Colonic mucosa (tissue), 4 donors: ENCODE results near the gene ZFAND3. TPM values are rescaled to one million over a fixed set of nuclear protein-coding genes. Genes with fewer than 3 reads are reported as not detected.

Experiments used
- DNase-seq: peaks from one replicate; pipeline ENCODE4 v3.0.0-alpha.2; 2020
- H3K27ac ChIP-seq: fragments of 200-600 bp; one replicate; pipeline ENCODE4 v1.8.0; 2021
- H3K27me3 ChIP-seq: fragments of 200-600 bp; one replicate; pipeline ENCODE4 v1.8.0; 2021
- H3K36me3 ChIP-seq: fragments of 200-600 bp; one replicate; pipeline ENCODE4 v1.8.0; 2021
- H3K4me1 ChIP-seq: fragments of 200-600 bp; one replicate; pipeline ENCODE4 v1.8.0; 2021; ENCODE audit warnings: mild to moderate bottlenecking
- H3K4me3 ChIP-seq: fragments of 200-600 bp; one replicate; pipeline ENCODE4 v1.8.0; 2021
- H3K9ac ChIP-seq, 2 donors: one replicate each; pipeline ENCODE4 v1.7.0; 2013; ENCODE audit warnings: control low read depth in 2 of 2, low read depth in 2 of 2, low read length in 2 of 2
- H3K9me3 ChIP-seq: fragments of 200-600 bp; one replicate; pipeline ENCODE4 v1.8.0; 2021
- CTCF ChIP-seq: fragments of 200-600 bp; IDR thresholded peaks from one replicate; pipeline ENCODE4 v1.8.0; 2022; ENCODE audit warnings: antibody characterized with exemption, mild to moderate bottlenecking
- intact Hi-C: fragments of 100-400 bp; cut with DNase I; formaldehyde crosslinking; loops from one replicate; pipeline ENCODE4 v1.14.1; 2022
- total RNA-seq, 2 donors: library from RNA; stranded (reverse); fragmentation: NEBNext Ultra II Directional in 1 of 2; extraction: Animal tissue kit (Norgen Biotek cat#: 25700) in 1 of 2; gene quantifications; one replicate each; pipeline ENCODE4 v1.2.1, GENCODE V29; 2021
- donor health status: healthy.
- donor health status: DM: no; HTN: no; CAD: no.
- donor health status: DM: no; HTN: no; CAD: no.

ZFAND3 gene
- total RNA-seq, 2 donors from 2014 or later: 42.0 to 96.8 TPM

- H3K4me3 ChIP-seq: no peak overlapping the region
- intact Hi-C loops: no loop called here
- no peak overlapping the region for H3K9ac ChIP-seq
- no peaks in the 10 kb centered on the region for H3K9me3 ChIP-seq
- no peaks in the 10 kb centered on the region for H3K27me3 ChIP-seq
- no peaks in the 10 kb centered on the region for H3K4me1 ChIP-seq
- no peak for DNase-seq
- TF ChIP-seq CTCF: no peak
- H3K27ac ChIP-seq: no peak overlapping the region
- H3K36me3 ChIP-seq: no peaks in the 10 kb centered on the region
Observed at GRCh38 chr6:38088829-38089228, 269.3 kb downstream of the ZFAND3 start.

- Histone ChIP-seq H3K27me3 (no peaks in the 10 kb centered on the region), H3K9ac (no peak overlapping the region), H3K4me1 (no peaks in the 10 kb centered on the region), H3K9me3 (no peaks in the 10 kb centered on the region), H3K27ac (no peak overlapping the region), H3K4me3 (no peak overlapping the region), H3K36me3 (no peaks in the 10 kb centered on the region)
- no peak for TF ChIP-seq CTCF
- intact Hi-C loops: no loop called here
- no peak for DNase-seq
Observed at GRCh38 chr6:38091613-38092012, 272.1 kb downstream of the ZFAND3 start.

GRCh38 chr6:38092465-38092864 is 272.9 kb downstream of the ZFAND3 start:
- Histone ChIP-seq H3K4me1 (no peaks in the 10 kb centered on the region), H3K9me3 (no peaks in the 10 kb centered on the region)
- no peak for DNase-seq

GRCh38 chr6:38092964-38093363 is 273.4 kb downstream of the ZFAND3 start:
- no peaks in the 10 kb centered on the region for H3K27me3 ChIP-seq
- H3K4me1 ChIP-seq: no peaks in the 10 kb centered on the region
- DNase-seq: no peak
- no peaks in the 10 kb centered on the region for H3K36me3 ChIP-seq
- no peak for TF ChIP-seq CTCF
- no peak overlapping the region for H3K9ac ChIP-seq
- intact Hi-C loops: no loop called here
- no peak overlapping the region for H3K4me3 ChIP-seq
- no peak overlapping the region for H3K27ac ChIP-seq
- no peaks in the 10 kb centered on the region for H3K9me3 ChIP-seq

More at GRCh38 chr6:38092465-38092864, 272.9 kb downstream of the ZFAND3 start:
- intact Hi-C loops: no loop called here
- no peaks in the 10 kb centered on the region for H3K36me3 ChIP-seq
- H3K27ac ChIP-seq: no peak overlapping the region
- no peak overlapping the region for H3K4me3 ChIP-seq
- no peak overlapping the region for H3K9ac ChIP-seq
- TF ChIP-seq CTCF: no peak
- no peaks in the 10 kb centered on the region for H3K27me3 ChIP-seq

GRCh38 chr6:38095054-38095453 is 275.5 kb downstream of the ZFAND3 start:
- Histone ChIP-seq H3K9me3 (no peaks in the 10 kb centered on the region), H3K27me3 (no peaks in the 10 kb centered on the region), H3K4me1 (no peaks in the 10 kb centered on the region), H3K9ac (no peak overlapping the region), H3K27ac (no peak overlapping the region), H3K36me3 (no peaks in the 10 kb centered on the region), H3K4me3 (no peak overlapping the region)
- no peak for TF ChIP-seq CTCF
- intact Hi-C loops: no loop called here
- no peak for DNase-seq

- no peaks in the 10 kb centered on the region for H3K27me3 ChIP-seq
- H3K4me1 ChIP-seq: no peaks in the 10 kb centered on the region
- intact Hi-C loops: no loop called here
- H3K27ac ChIP-seq: no peak overlapping the region
- H3K9ac ChIP-seq: no peak overlapping the region
- H3K9me3 ChIP-seq: no peaks in the 10 kb centered on the region
- H3K36me3 ChIP-seq: no peaks in the 10 kb centered on the region
- no peak for TF ChIP-seq CTCF
- no peak overlapping the region for H3K4me3 ChIP-seq
- DNase-seq: no peak
Observed at GRCh38 chr6:38099221-38099620, 279.7 kb downstream of the ZFAND3 start.
